Measurements from ENCODE around the gene SLCO4A1.

- TF ChIP-seq, protein P1, sequence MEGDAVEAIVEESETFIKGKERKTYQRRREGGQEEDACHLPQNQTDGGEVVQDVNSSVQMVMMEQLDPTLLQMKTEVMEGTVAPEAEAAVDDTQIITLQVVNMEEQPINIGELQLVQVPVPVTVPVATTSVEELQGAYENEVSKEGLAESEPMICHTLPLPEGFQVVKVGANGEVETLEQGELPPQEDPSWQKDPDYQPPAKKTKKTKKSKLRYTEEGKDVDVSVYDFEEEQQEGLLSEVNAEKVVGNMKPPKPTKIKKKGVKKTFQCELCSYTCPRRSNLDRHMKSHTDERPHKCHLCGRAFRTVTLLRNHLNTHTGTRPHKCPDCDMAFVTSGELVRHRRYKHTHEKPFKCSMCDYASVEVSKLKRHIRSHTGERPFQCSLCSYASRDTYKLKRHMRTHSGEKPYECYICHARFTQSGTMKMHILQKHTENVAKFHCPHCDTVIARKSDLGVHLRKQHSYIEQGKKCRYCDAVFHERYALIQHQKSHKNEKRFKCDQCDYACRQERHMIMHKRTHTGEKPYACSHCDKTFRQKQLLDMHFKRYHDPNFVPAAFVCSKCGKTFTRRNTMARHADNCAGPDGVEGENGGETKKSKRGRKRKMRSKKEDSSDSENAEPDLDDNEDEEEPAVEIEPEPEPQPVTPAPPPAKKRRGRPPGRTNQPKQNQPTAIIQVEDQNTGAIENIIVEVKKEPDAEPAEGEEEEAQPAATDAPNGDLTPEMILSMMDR (IDR thresholded peaks at IDR 0.05) = no peak
- no peak for TF ChIP-seq POLR2A (IDR thresholded peaks at IDR 0.05)
- no peak for TF ChIP-seq POLR2AphosphoS5 (IDR thresholded peaks at IDR 0.05)
- TF ChIP-seq EP300 (IDR thresholded peaks at IDR 0.05) = no peak
These were observed 45.4 kb upstream of the SLCO4A1 start for GRCh38 chr20:62596921-62597320.
